Pericardium fibroblast (primary cell): ENCODE results near the gene CDY2A. TPM values are rescaled to one million over a fixed set of nuclear protein-coding genes. Genes with fewer than 3 reads are reported as not detected.

Experiments used
- total RNA-seq: library from RNA; depleted of rRNA; stranded (reverse); fragments of >200 nt; gene quantifications from 2 replicates; pipeline ENCODE4 v1.2.3, GENCODE V29; 2015

CDY2A gene
- total RNA-seq = not detected in 2 replicates

DNA sequence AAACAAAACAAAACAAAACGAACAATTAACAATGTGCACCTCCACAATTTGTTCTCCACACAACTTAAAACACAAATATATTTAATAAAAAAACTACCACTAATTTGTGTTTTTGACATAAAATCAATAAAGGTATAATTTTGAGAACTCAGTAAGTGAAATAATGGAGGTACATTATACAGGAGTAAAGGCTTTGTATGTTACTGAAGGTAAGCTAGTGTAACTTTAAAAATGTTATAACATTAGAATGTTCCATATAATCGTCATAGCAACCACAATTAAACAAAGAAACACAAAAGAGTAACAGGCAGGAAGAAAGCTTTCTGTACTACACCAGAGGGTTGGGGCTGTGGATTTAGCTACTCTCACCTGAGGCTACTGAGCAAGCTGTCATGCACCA lies at the start of gene CDY2A:
CDY2A (plus strand) TSS at position 301 of the 400 bp plus-strand sequence. CDS start 328 bp downstream, outside the sequence.

Other genes starting within 250 kb of the CDY2A start
- gene CDY2B, start 145.6 kb upstream of the CDY2A start, total RNA-seq = not detected in 2 replicates